ENCODE data around the gene TNIP1.

Gene TNIP1

DNA sequence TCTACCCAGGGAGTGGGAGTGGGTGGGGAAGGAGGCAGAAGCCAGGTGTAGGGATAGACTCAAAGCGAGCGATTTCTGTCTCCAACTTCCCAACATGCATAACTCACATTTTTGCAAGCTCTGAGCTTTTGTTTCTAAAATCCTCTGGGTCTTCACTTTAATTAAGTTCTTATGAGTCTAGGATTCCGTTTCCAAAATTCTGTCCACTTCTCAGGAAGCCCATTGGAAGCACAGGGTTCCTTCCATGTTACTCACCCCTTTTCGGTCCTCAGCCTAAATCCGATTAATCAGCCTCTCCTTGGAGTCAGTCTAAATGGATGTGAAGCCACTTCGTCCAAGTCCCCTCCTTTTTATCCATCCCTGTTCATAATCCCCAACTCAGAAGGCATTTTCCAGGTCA is 59.1 kb downstream of the TNIP1 start:
- DNase-seq (ENCODE audit: low read depth): no peak

DNA sequence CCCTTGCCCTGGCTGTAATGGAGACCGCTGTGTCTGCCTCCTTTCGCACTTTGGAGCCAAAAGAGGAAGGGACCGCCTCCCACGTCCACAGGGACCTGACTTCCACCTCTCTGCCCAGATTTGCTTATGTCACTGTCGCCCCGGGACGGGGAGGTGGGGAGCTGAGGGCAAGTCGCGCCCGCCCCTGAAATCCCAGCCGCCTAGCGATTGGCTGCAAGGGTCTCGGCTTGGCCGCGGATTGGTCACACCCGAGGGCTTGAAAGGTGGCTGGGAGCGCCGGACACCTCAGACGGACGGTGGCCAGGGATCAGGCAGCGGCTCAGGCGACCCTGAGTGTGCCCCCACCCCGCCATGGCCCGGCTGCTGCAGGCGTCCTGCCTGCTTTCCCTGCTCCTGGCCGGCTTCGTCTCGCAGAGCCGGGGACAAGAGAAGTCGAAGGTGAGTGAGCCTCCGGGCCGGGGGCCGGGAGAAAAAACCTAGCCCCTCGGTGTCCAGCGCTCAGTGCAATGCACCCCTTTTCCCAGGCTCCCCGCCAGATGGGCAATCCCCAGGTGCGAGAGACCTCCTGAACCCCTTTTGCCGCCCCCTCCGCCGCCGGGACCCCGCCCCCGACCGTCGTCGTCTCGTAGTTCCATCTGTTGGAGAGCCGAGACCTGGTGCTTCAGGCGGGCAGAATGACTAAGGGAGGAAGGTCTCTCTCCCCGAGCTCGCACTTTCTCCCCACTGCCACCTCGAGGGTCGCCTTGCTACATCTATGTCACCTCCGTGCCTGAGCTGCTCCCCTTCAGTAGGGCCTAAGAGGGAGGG is 60.3 kb downstream of the TNIP1 start, which contains the start of gene GPX3:
TSS of gene GPX3 (plus strand) at position 288 of the 807 bp plus-strand sequence. CDS start at position 352, 64 bp downstream.
- peak; percentile 4 for DNase-seq (ENCODE audit: low read depth)

DNA sequence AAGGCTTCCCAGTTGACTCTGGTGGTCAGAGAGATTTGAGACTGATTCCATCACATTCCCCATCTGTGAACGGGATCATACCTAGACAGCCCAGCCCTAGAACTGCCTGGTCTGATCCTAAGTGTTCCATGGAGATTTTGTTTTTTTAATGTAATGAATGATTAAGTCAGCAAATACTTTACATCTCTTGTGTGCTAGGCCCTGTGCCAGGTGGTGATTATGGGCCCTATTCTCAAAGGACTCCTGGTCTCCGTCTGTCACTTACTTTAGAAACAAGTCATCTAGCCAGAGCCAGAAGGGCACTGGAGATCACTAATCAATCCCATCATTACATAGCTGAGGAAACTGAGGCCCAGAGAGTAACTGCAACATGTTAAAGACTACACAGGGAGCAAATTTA is 61.5 kb downstream of the TNIP1 start:
- no peak for DNase-seq (ENCODE audit: low read depth)

DNA sequence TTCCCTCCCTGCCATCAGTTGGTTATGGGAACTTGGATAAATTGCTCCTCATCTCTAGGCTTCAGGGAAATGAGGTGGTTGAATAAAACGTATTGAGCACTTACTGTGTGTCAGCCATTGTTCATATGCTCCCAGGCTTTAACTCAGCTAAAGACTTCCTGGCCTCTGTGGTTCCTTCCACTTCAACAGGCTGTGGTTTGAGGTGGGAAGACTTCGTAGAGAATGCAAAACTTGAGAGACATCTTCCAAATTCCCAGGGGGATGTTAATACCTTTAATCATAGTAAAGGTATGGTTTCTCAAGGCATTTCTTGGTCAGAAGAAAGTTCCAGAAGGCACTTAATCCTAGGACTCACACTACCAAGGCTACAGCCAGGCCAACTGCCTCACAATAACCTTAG is 62.0 kb downstream of the TNIP1 start:
- DNase-seq (ENCODE audit: low read depth): no peak

DNA sequence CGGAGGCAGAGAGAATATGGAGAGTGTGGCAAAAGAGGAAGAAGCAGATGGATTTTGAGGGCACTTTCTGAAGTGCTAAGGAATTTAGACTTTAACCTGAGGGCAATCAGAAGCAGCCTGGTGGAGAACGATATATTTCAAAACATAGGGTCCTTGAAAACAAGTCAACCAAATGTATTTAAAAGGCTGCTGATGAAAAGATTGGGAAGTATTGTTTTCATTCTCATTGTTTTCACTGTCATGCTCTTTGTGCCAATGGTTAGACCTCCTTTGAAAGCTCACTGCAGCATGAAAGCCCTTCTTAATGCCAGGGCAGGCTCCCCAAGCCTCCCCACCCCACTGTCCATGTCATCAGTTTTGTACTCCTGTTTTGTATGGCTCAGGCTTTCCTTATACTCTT is 62.9 kb downstream of the TNIP1 start:
- DNase-seq (ENCODE audit: low read depth): no peak

DNA sequence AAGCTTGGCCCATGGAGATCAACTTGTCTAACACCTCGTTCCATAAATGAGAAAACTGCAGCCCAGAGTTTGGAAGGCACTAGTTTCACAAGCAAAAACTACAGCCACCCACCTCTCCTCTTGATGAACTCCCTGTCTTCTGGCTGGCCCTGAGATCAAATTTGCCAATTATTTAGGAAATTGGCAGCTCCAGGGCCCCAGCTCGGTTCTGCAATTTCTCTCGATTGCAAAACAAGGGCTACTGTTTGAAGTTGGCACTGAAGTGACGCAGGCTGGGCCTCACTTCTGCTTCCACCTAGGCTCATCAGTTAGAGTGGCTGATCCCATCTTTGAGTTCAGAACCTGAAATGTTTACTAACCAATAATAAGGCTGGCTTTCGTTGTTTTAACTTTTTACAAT is 64.1 kb downstream of the TNIP1 start:
- DNase-seq (ENCODE audit: low read depth): no peak

DNA sequence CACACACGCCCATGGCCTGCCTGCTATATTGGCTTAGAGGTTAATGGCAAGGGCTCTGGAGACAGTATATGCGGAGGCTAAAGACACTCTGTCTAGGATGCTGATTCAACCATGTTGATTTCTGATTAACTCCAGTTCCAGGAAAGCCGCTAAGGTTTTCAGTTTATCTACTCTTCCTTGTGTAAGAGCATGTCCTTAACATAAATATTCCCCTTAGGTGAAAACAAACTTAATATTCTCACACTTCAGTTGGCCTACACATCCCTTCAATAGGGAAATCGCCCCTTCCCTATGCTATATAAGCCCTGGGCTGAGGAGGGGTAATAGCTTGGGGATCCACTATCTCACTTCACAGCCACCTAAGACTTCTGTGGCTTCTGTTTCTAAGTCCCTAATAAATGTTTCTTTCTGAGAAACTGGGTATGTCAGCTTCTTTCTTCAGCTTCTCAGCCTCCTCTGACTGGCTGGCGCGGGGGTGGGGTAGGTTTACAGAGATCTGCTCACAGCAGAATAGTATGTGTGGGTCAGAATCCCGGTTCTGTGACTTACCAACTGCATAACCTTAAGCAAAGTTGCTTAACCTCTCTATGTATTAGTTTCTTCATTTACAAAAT is 64.8 kb downstream of the TNIP1 start:
- no peak for DNase-seq (ENCODE audit: low read depth)

DNA sequence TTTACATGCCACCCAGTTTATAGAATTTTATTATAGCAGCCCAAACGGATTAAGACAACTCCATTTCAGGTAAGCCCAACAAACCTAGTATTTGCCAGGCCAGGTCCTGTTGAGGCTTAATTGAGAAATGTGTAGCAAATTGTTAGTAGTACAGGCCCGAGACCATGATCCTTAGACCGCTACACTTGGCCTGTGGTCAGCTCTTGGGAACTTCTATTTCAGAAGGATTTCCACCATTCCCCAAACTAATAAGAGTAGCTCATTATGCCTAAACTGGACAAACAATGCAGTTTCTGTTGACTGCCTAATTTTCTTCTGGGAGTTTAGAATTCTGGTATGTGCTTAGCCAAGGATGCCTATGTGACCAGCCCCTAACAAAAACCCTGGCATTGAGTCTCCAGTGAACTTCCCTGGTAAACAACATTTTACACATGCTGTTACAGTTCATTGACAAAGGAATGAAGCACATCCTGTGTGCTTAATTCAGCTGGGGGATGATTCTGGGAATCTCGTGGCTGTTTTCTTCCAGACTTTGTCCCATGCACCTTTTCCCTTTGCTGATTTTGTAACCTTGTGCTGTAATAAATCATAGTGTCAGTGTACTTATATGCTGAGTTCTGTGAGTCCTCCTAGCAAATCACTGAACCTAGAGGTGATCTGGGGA is 66.0 kb downstream of the TNIP1 start:
- DNase-seq (ENCODE audit: low read depth): no peak

DNA sequence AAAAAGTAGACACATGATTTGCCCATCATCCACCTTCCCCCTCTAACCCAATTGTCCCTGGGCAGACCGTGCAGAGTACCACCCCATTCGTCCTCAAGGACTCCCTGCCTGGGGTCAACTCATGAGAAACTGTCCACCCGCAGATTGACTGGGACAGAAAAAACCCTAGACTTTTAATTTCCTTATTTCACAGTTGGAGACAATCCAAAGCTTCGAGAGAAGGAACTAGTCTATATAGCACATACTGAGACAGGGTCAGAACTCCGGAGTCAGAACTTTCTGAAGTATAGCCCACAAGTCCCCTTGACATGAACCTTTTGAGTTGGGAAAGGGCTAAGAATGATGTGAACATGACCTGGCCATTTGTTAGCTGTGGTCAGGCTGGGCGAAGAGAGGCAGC is 68.0 kb downstream of the TNIP1 start:
- DNase-seq (ENCODE audit: low read depth): no peak

DNA sequence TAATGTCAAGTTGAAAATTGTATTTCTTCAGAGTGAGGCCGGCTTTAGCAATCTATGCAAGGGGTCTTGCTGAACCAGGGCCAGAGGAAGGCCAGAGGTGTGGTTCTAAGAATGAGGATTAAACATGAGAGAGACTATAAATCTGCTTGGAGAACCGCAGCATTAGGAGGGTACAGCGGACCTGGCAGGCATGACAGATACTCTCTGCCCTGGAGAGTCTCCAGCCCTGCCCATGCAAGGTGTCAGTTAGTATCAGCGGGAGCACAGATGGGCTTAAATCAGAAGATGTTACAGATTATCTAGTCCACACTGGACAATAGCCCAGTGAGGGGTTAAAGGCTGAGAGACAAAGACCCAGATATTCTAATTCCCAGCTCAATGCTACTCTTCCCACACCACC is 71.9 kb downstream of the TNIP1 start:
- DNase-seq (ENCODE audit: low read depth): no peak

DNA sequence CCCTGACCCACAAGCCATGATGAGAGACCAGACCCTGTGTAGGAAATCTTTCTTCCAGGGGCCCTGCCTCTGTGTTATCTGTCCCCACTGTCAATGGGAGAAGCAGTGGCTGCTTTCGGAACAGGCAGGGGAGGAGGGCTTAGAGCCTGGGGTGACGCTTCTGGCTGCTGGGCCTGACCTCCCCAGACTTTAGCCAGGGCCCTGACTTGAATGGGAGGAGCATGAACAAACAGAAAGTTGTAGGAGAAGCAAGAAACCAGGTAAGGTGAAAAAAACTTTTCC is 72.7 kb downstream of the TNIP1 start:
- DNase-seq (ENCODE audit: low read depth): no peak

DNA sequence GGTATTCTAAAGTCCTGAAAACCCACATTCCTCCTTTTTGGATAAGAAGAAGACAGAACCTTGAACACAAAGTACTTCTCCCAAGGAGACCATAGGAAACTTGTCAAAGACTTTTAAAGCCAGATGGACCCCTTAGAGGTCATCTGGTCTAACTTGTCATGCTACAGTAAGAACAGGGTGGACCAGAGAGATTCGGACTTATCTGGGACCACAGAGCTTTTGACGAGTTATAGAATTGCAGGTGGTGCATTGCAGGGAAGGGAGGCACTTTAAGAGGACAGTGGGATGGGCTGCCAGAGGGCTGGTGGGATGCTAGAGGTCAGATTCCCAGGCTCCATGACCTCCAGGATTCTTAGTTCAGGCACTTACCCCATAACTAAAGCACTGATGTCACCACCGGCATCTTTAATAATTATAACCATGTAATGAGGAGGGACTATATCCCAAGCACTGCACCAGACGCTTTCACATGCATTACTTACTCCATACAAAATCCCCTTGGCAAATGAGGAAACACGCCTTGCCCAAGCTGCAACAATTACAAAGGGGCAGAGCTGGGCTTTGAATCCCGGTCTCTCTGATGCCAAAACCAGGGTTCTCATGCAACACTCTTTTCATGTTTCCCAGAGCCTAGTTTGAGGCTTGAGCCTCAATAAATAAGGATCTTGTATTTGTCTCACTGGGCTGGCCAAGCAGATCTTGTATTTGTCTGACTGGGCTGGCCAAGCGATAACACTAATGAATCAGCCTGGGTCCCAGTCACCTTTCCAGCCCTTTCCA is 73.2 kb downstream of the TNIP1 start:
- no peak for DNase-seq (ENCODE audit: low read depth)

DNA sequence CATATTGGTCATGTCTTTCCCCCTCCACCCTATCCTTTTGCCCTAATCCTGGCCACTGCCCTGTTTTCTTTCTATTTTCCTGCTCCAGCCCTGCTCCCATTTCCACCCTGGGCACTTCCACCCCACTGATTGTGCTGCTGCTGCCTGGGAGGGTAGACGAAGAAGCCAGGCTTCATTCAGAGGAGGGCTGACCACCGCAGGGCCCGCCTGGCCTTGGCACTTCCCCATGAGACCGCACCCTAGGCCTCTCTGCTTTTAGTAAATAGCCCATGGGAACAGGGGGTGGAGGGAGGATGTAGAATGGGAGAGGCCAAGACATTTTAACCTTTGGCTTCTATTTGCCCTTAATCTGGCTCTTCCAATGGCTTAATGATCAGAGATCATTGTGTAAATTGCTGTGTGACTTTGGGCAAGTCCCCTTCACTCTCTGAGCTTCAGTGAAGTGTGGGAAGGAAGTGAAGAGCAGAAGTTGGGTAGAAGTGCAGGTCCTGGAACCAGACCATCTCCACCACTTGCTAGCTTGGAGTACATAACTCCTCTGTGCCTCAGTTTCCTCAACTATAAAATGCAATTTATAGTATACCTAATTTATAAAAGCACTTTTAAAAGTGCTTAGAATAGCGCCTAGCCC is 74.0 kb downstream of the TNIP1 start:
- no peak for DNase-seq (ENCODE audit: low read depth)

DNA sequence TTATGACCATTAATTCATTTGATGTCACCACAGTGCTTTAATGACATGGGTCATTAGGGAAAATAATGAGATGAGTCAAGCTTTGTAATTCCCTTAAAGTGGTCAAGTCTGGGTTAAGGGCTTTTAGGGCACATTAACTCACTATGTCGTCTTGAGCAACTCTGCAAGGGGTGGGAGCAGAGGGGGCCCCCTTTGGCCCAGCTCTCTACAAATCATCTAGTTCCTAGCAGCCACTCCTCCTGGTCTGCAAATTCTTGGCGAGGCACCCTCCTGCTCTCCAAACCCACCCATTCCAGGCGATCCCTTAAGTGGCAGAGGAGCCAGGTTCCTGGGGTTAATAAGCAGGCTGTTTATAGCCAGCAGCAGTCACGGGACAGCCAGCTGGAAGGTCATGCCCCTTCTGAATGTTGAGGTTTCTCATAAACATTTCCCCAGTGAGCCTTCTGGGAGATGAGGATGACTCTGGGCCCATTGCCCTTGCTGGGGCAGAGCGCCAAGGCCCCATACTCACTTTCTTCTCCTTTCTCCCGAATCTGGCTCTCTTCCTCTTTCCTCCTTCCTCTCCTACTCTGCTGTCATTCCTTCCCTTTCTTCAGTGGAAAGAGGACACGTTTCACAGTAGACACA is 74.8 kb downstream of the TNIP1 start:
- DNase-seq (ENCODE audit: low read depth): no peak

DNA sequence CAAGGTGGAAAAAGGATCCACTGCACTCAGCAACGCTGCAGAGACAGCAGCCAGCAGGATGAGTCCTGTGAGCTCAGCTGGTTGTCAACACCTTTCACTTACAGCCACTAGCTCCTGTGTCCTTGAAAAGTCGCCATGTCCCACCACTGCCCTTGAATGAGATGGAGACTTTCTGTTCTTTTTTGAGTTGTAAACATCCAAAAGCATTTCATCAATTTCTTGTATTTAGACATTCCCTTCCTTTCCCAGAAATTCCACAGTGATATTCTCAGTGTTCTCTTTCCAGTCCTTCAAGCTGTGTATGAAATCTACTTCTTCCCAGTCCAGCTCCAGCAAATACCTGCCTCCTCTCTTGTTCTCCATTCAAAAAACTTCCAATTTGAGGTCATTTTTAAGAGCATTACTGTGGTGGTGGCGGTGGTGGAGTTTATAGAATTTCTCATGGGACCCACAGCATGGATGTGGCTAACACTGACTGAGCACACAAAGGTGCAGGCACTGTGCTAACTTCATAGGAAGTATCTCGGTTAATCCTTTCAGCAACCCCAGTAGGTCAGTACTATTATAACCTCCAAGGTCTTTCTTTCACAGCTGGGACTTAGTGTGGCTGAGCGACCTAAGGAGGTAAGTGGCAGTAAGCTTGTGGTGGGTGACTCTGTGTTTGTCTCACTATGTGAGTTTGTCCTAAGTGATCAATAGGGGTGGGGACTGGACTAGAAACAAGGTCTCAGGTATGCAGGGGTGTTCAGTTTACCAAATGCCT is 75.5 kb downstream of the TNIP1 start:
- no peak for DNase-seq (ENCODE audit: low read depth)

DNA sequence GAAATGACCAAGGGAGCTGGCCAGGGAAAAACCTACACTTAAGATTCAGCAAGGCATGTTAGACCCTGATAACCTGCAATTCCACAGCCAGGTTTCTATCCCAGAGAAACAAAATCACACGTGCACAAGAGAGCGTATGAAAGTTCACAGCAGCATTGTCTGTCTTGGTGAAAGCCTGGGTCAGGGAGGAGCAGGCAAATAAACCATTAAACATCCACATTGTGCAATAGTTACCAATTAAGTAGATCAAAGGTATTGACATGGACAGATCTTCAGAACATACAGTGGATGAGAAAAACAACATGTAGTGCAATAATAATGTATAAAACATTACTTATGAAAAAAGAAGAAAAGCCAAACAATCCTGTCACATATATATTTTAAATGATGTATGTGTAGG is 76.3 kb downstream of the TNIP1 start:
- no peak for DNase-seq (ENCODE audit: low read depth)

DNA sequence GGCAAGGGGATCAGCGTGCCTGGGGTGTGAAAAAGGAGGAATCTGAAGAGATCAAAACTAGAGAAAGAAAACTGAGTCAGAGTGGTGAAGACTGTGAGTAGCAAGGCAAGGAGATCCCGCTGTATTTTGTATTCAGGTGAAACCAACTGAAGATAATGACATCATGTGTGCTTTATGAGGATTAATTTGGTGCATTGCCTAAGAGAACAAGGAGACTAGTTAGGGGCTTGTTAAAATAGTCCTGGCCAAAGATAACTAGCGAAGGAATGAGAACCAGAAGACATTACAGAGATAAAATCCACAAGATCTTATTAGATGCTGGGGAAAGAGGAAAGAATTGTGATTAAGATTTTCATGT is 77.4 kb downstream of the TNIP1 start:
- DNase-seq (ENCODE audit: low read depth): no peak

DNA sequence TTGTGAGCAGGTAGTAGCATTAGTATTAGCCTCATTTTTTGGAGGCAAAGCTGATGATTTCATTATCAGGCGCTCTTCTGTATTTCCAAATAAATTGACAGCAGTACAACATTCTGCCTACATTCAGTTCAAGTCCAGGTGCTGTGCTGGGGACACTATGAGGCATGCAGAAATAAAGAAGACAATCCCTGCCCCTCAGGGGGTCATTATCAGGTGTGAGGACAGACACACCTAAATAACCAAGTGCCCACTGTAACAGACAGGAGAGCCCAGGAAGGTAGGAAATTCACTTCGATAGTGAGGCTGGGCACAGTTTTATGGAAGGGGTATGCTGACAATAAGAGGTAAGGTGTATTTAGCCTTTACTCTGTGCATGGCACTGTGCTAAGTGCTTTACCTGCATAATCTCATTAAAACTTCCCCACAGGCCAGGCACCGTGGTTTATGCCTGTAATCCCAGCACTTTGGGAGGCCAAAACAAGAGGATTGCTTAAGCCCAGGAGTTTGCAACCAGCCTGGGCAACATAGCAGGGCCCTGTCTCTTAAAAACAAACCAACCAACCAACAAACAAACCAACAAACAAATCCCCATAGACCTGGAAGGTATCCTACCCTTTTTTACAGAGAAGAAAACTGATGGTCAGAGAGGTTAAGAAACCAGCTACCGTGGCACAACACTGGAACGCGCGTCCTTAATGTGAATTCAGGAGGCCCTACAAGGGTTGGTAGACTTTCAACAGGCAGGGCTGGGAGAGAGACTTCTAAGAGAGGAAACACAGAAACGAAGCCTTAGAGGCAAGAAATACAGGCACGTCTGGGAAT is 77.9 kb downstream of the TNIP1 start:
- DNase-seq (ENCODE audit: low read depth): no peak

DNA sequence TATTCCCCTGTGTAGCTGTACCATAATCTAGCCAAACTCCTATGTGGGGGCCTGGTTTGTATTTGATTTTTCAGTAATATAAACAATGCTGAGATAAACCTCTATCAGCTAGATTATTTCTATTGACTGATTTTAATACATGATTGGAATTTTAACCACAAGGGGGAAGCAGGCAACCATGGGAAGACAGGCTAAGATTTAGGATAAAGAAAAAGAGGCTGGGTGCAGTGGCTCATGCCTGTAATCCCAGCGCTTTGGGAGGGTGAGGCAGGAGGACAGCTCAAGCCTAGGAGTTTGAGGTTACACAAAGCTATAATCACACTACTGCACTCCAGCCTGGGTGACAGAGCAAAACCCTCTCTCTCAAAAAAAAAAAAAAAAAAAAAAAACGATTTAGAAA is 78.6 kb downstream of the TNIP1 start:
- no peak for DNase-seq (ENCODE audit: low read depth)

DNA sequence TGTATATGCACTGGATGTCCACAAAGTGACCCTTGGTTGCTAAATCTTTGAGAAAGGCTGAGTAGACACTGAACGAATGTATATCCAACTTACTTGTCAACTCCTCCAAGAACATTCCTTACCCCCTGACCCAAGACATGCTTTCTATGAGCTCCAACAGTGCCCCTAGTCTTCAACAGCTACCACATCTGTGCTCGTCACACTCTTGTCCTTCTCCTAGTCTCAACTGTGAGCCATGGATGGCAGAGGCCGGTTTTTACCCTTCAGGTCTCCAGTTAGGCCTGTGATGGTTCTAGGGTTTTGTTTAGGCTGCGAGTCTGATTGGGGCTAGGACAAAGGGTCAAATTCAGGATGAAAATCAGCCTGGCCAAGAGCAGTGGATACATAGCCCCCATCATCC is 79.4 kb downstream of the TNIP1 start:
- DNase-seq (ENCODE audit: low read depth): no peak
